HG03521 (cell line): ENCODE data around the gene COPS8.

ENCODE experiments used
- ATAC-seq: cut with Tn5 transposase; IDR thresholded peaks from one replicate; pipeline ENCODE4 v1.9.1; 2021; ENCODE audit warnings: mild to moderate bottlenecking, moderate library complexity; ENCODE audit not compliant: unreplicated experiment

Gene COPS8

DNA sequence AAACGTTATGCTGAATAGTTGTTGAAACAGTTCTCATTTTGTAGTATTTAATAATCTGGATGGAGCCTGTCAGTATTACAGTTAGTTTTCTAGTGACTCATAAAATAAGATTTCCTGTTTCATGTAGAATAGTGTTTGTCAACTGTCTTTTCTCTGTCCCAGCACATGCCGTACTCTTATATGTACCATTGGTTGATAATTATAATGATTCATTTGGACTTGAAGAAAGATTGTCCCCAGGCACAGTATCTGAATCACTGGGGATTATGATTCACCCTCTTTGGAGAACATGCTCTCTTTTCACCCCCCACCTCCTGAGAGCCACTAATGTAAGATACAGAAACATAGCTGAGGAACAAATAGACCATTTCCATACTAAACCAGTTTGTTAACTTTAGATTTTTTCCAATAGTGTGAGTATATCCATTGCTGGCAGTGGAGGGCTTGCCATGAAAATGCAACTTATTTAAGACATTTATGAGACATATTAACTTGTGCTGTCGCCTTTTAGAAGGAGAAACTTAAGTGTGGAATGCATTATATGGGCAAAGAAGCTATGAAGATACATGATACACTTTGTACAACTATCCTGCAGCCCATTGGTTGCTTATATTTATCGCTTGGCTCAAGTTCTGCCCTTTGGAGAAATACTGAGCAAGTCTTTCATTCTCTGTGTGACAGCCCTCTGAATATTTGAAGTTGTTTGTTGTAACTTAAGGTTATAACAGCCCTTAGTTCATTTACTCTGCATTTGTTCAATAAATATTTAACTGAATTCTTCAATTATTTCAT lies 12.4 kb downstream of the COPS8 start:
- no peak for ATAC-seq

DNA sequence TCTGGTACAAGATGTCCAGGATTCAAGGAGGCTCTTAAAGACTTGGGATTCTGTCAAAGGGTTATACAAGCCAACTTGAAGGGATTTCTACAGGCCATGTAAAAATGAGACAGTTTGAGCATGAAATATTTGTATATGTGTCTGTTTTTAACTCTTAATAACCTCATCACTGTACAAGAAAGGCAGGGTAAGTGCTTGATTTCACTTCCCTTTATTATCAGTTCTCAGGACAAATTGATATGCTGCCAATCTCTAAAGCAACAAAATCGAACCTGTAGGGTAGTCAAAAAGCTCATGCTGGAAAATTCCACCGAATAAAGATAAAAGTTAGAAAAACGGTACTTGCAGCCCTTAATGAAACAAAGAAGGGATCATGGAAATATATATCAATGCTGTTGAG lies 14.1 kb downstream of the COPS8 start:
- ATAC-seq, result no peak

DNA sequence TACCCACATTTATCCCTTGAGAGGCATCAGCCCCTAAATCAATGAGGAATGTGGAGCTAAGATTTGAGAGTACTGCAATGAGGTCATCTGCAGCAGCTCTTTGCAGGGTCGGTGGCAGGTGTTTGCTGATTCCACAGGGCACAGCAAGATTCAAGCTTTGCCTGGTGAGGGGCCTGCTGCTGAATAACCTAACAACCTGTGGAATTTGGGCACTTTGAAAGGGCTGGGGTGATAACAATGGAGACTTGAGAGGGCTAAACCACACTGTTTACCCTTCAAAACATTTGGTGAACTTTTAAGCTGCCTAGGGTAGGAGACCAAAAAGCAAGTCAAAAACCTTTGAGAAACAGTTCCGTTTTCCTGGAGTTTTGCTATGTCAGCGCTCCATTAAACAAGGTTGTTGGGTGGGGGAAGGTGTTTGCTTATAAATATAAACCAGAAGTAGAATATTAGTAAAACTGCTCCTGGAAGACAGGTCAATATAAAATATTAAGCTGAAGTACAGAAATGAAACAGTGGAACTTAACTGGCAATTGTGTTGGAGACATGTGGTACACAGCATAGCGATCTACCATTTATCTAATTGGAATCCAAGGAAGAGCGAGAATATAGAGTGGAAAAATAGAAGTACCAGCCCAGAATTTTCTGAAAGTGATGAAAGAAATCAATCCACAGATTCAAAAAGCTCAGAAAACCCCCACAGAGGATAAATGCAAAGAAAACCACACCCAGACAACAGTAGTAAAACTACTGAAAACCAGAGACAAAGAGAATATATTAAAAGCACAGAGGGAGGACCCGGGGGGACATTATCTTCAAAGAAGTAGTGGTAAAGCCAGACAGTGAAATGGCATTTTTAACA lies 15.7 kb downstream of the COPS8 start:
- ATAC-seq, result no peak

GRCh38 chr2:237102428-237102827 lies 16.7 kb downstream of the COPS8 start:
- ATAC-seq, result no peak

DNA sequence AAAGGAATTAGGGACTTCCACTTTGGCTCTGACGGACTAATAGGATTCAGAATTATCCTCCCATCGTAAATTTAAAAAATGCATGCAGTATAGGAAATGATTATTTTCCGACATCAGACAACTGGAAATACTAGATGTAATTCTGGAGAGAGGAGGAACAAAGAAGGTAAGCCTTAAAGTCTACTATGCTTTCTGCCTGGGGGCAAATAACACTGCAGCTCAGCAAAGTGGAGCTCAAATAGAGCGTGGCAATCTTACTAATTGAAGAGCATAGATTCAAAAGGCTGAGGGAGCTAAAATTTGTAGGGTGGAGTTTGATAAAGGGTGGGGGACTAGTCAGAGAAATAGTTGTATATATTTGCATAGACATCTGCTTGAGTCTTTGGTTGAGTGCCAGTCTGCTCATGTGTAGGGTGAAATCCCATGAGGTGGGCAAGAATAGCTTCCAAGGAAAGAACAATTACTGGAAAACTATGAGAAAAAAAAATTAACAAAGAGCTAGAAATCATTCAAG lies 23.8 kb downstream of the COPS8 start:
- no peak for ATAC-seq

GRCh38 chr2:237113026-237113795 lies 27.5 kb downstream of the COPS8 start:
- ATAC-seq, result no peak

- ATAC-seq, result no peak
These were observed 30.2 kb downstream of the COPS8 start for GRCh38 chr2:237115870-237116269.

DNA sequence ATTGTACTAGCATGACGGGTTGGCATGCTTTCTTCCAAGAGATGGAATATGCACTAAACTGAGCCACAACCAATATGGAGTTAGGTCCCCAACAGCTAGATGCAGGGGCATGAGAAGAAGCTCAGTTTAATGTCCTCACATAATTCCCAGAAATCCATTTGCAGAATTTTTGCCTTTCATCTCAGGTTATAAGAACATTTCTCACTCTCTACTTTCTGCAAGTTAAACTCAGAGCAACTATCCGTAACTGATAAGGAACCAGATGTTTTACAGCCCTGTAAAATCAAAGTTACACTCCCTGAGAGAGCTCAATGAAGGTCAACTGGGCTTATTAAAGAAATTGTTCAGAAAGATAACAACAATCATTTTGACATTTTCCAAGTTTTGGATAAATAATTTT lies 30.7 kb downstream of the COPS8 start:
- ATAC-seq, result no peak

DNA sequence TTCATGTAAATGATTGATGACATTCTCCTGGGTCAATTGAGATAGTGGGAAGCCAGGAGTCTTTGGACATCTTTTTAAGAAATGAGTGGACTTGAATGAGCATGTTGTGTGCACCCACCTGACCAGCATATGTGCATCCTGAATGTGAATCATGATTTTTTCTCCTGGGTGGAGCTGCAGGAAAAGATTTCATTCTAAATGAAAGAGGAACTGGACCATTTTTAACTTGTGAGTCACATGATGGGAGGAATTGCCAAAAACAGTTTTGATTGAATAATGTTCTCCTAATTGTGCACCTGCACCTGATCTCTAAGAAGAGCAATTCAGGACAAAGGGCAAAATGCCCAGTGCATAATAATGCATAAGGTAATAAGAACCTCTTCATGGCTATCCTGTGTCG lies 32.3 kb downstream of the COPS8 start:
- no peak for ATAC-seq

DNA sequence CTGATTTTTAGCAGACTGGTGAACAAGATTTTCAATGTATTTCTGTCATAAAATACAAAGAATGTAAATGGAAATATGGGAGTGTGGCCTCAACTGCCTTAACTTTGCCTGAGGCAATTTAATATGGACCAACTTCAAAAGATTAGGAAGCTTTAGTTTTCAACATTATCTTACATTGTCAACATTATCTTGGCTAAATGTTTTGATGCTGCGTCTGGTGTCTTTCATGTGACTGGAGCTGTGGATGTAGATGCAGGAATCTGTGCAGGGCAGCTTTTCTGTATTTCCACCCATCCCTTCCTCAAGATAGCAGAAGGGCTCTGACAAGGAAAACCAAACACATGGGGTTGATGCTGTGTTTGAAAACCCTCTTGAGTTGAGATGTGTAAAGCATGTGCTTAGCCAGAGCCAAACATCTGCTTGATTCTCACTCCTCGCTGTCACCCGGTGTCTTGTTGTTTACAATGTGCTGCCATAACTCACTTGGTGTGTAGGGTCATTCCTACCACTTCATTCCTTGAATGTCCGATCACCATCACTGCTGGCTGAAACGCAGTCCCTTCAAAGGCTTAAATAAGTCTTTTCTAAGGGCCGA lies 33.0 kb downstream of the COPS8 start:
- ATAC-seq, result no peak

DNA sequence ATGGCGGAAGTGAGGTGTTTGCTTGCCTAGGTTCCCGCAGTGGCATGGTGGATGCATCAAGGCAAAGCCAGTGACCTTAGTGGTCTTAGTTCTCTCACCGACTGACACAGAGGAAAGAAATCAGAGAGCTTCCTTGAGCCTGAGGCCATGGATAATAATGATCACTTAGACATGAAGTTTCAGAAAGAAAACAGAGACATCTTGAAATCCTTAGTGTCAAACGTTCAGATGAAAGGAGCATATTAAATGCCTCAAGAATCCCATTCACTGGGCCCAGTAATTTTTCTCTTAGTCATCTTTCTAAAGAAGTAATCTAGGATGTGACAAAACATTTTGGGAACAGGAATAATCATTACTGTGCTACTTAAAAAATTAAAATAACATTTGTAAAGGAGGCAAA lies 35.2 kb downstream of the COPS8 start:
- no peak for ATAC-seq

GRCh38 chr2:237121321-237121720 lies 35.6 kb downstream of the COPS8 start:
- ATAC-seq, result no peak

- no peak for ATAC-seq
These were observed 36.6 kb downstream of the COPS8 start for GRCh38 chr2:237122214-237122666.

GRCh38 chr2:237124820-237125219 lies 39.1 kb downstream of the COPS8 start:
- ATAC-seq, result no peak

GRCh38 chr2:237125967-237126366 lies 40.3 kb downstream of the COPS8 start:
- no peak for ATAC-seq

GRCh38 chr2:237126519-237127174 lies 41.0 kb downstream of the COPS8 start:
- no peak for ATAC-seq

DNA sequence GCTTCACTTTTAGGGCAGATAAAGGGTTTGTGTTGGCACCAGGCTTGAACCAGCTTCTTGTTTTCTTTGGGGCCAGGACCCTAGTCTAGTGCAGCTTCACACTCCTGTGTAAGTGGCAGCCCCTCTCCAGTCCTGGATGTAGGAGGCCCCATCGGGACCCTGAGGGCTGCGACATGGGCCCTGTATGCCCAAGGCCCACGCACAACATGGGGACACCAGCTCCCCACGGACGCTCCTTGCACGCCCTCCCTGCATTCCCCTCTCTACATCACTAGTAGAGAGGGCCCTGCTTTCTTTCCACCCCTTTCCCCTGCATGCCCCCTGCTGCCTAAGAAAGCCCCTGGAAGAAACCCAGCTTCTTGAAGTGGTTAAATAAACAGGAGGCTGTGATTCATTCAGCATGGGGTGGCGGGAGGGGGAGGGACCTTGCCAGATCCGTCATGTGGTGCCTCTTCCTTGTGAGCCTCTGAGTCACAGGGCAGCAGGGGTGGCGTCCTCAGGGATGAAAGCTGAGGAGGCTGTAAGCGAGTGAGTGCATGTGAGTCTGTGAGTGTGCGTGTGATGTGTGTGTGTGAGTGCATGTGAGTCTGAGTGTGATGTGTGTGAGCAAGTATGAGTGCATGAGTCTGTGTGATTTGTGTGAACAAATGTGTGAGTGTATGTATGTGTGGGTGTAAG lies 42.5 kb downstream of the COPS8 start:
- no peak for ATAC-seq

DNA sequence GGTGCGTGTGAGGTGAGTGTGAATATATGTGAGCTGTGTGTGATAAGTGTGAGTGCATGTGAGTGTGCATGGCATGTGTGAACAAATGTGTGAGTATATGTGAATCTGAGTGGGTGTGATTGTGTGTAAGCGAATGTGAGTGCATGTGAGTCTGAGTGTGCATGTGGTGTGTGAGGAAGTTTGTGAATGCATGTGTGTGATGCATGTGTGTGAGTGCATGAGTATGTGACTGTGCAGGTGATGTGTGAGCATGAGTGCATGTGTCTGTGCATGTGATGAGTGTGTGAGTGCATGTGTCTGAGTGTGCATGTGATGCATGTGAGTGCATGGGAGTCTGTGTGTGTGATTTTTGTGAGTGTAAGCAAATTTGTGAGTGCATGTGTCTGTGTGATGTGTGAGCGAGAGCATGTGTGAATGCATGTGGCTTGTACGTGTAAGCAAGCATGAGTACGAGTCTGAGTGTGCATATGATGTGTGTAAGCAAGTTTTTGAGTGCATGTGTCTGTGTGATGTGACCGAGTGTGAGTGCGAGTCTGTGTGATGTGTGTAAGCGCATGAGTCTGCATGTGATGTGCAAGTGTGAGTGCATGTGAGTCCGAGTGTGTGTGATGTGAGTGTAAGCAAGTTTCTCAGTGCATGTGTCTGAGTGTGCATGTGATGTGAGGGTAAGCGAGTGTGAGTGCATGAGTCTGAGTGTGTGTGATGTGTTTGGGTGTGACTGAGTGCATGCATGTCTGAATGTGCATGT lies 43.3 kb downstream of the COPS8 start:
- no peak for ATAC-seq
